Stimulated activated effector memory CD8-positive, alpha-beta T cell treated with anti-CD3 and anti-CD28 coated beads, Interleukin-12 subunit alpha, Interleukin-12 subunit beta, amount 100 ng/mL, for 72 hours (primary cell): ENCODE data around the gene RNPEPL1.
A peak's percentile ranks its signal among the peaks of the same experiment; 100 is the strongest.
"Not testable (repeated sequence)": the region's sequence is repeated elsewhere in the genome, so short reads cannot be mapped to it uniquely, and the experiment has no call there.

ENCODE experiments used
- ATAC-seq: fragments of 150-1000 bp; cut with Tn5 transposase; 2 replicates; pipeline ENCODE4 v1.10.0; 2021
- DNase-seq, 2 donors: peaks; one replicate each; pipeline ENCODE4 v3.0.0; 2021 to 2022; ENCODE audit warnings: low spot score in 2 of 2
- H3K27ac Mint-ChIP-seq: one replicate; pipeline ENCODE4 v1.8.0; 2022; ENCODE audit warnings: mild to moderate bottlenecking, mixed read lengths
- H3K36me3 Mint-ChIP-seq: one replicate; pipeline ENCODE4 v1.8.0; 2022; ENCODE audit warnings: mild to moderate bottlenecking, mixed read lengths
- H3K4me1 Mint-ChIP-seq: one replicate; pipeline ENCODE4 v1.8.0; 2022; ENCODE audit warnings: mixed read lengths
- H3K4me3 Mint-ChIP-seq: one replicate; pipeline ENCODE4 v1.8.0; 2022; ENCODE audit warnings: mild to moderate bottlenecking, mixed read lengths
- H3K9me3 Mint-ChIP-seq: one replicate; pipeline ENCODE4 v1.8.0; 2022; ENCODE audit warnings: mixed read lengths

RNPEPL1 gene

GRCh38 chr2:240529344-240529999, 38.8 kb upstream of the RNPEPL1 start:
- ATAC-seq (no peak), DNase-seq (no peak)
- Mint-ChIP-seq H3K4me1 (peaks cover 29% of the 10 kb centered on the region), H3K4me3 (no peak overlapping the region), H3K27ac (no peak overlapping the region), H3K9me3 (peaks cover 16% of the 10 kb centered on the region), H3K36me3 (peaks cover 34% of the 10 kb centered on the region)

- Mint-ChIP-seq H3K27ac (no peak overlapping the region), H3K4me1 (peaks cover 25% of the 10 kb centered on the region), H3K36me3 (peaks cover 29% of the 10 kb centered on the region), H3K4me3 (no peak overlapping the region), H3K9me3 (peaks cover 16% of the 10 kb centered on the region)
- DNase-seq (no peak), ATAC-seq (no peak)
Measured at GRCh38 chr2:240530181-240530580, 38.1 kb upstream of the RNPEPL1 start.

GRCh38 chr2:240531038-240531437, 37.2 kb upstream of the RNPEPL1 start:
- Mint-ChIP-seq H3K4me1 (peaks cover 24% of the 10 kb centered on the region), H3K9me3 (peaks cover 16% of the 10 kb centered on the region), H3K36me3 (peaks cover 29% of the 10 kb centered on the region), H3K4me3 (no peak overlapping the region), H3K27ac (no peak overlapping the region)
- no peak for DNase-seq
- no peak for ATAC-seq

- DNase-seq (no peak), ATAC-seq (no peak)
- Mint-ChIP-seq H3K4me1 (peaks cover 27% of the 10 kb centered on the region), H3K9me3 (peaks cover 14% of the 10 kb centered on the region), H3K27ac (no peak overlapping the region), H3K36me3 (peaks cover 39% of the 10 kb centered on the region), H3K4me3 (no peak overlapping the region)
Measured at GRCh38 chr2:240532031-240532775, 36.1 kb upstream of the RNPEPL1 start.

- H3K36me3 Mint-ChIP-seq, result peaks cover 63% of the 10 kb centered on the region
- no peak overlapping the region for H3K27ac Mint-ChIP-seq
- H3K4me1 Mint-ChIP-seq, result peaks cover 18% of the 10 kb centered on the region
- no peak for DNase-seq
- no peaks in the 10 kb centered on the region for H3K9me3 Mint-ChIP-seq
- no peak for ATAC-seq
- H3K4me3 Mint-ChIP-seq, result no peak overlapping the region
Measured at GRCh38 chr2:240538031-240538780, 30.1 kb upstream of the RNPEPL1 start.

- Mint-ChIP-seq H3K36me3 (peaks cover 60% of the 10 kb centered on the region), H3K4me1 (peaks cover 18% of the 10 kb centered on the region)
- H3K9me3 Mint-ChIP-seq, ATAC-seq, H3K4me3 Mint-ChIP-seq, DNase-seq, H3K27ac Mint-ChIP-seq: not testable (repeated sequence)
Measured at GRCh38 chr2:240539101-240539500, 29.2 kb upstream of the RNPEPL1 start.

GRCh38 chr2:240539906-240540305, 28.4 kb upstream of the RNPEPL1 start:
- Mint-ChIP-seq H3K36me3 (peaks cover 61% of the 10 kb centered on the region), H3K4me3 (no peak overlapping the region)

GRCh38 chr2:240551288-240551687, 17.0 kb upstream of the RNPEPL1 start:
- no peak overlapping the region for H3K4me3 Mint-ChIP-seq
- ATAC-seq (no peak), DNase-seq (no peak)
- peaks cover 36% of the 10 kb centered on the region for H3K36me3 Mint-ChIP-seq
- peaks cover 7% of the 10 kb centered on the region for H3K4me1 Mint-ChIP-seq
- H3K27ac Mint-ChIP-seq, result peak overlapping the region; percentile 18
- no peaks in the 10 kb centered on the region for H3K9me3 Mint-ChIP-seq

More at GRCh38 chr2:240539906-240540305, 28.4 kb upstream of the RNPEPL1 start:
- no peak for ATAC-seq
- H3K9me3 Mint-ChIP-seq, result no peaks in the 10 kb centered on the region
- H3K27ac Mint-ChIP-seq, result peak overlapping the region; percentile 47
- H3K4me1 Mint-ChIP-seq, result peaks cover 18% of the 10 kb centered on the region
- no peak for DNase-seq

GRCh38 chr2:240551811-240552210, 16.5 kb upstream of the RNPEPL1 start:
- Mint-ChIP-seq H3K9me3 (no peaks in the 10 kb centered on the region), H3K4me3 (no peak overlapping the region), H3K27ac (peak overlapping the region; percentile 18), H3K4me1 (peaks cover 12% of the 10 kb centered on the region), H3K36me3 (peaks cover 41% of the 10 kb centered on the region)
- ATAC-seq, result no peak
- DNase-seq, result no peak

- no peak overlapping the region for H3K4me3 Mint-ChIP-seq
- ATAC-seq, result no peak
- H3K36me3 Mint-ChIP-seq, result peaks cover 54% of the 10 kb centered on the region
- H3K9me3 Mint-ChIP-seq, result no peaks in the 10 kb centered on the region
- H3K4me1 Mint-ChIP-seq, result peaks cover 25% of the 10 kb centered on the region
- no peak for DNase-seq
- peak overlapping the region; percentile 67 for H3K27ac Mint-ChIP-seq
Measured at GRCh38 chr2:240553956-240554480, 14.3 kb upstream of the RNPEPL1 start.

- no peak for ATAC-seq
- Mint-ChIP-seq H3K36me3 (peaks cover 61% of the 10 kb centered on the region), H3K4me3 (no peak overlapping the region), H3K9me3 (no peaks in the 10 kb centered on the region), H3K27ac (peak overlapping the region; percentile 67), H3K4me1 (peaks cover 34% of the 10 kb centered on the region)
- no peak for DNase-seq
Measured at GRCh38 chr2:240554767-240555493, 13.4 kb upstream of the RNPEPL1 start.

- Mint-ChIP-seq H3K4me3 (no peak overlapping the region), H3K27ac (peak overlapping the region; percentile 67), H3K36me3 (peaks cover 56% of the 10 kb centered on the region), H3K9me3 (no peaks in the 10 kb centered on the region), H3K4me1 (peaks cover 35% of the 10 kb centered on the region)
- no peak for ATAC-seq
- DNase-seq, result no peak
Measured at GRCh38 chr2:240555541-240556250, 12.6 kb upstream of the RNPEPL1 start.

- Mint-ChIP-seq H3K36me3 (peaks cover 56% of the 10 kb centered on the region), H3K4me3 (peak overlapping the region; percentile 36), H3K27ac (peak overlapping the region; percentile 78), H3K9me3 (no peaks in the 10 kb centered on the region), H3K4me1 (peaks cover 41% of the 10 kb centered on the region)
- DNase-seq, result no peak
- no peak for ATAC-seq
Measured at GRCh38 chr2:240556553-240557100, 11.7 kb upstream of the RNPEPL1 start.

- Mint-ChIP-seq H3K9me3 (no peaks in the 10 kb centered on the region), H3K4me1 (peaks cover 42% of the 10 kb centered on the region), H3K36me3 (peaks cover 56% of the 10 kb centered on the region), H3K4me3 (peak overlapping the region; percentile 95), H3K27ac (no peak overlapping the region)
- DNase-seq (no peak), ATAC-seq (no peak)
Measured at GRCh38 chr2:240557101-240557751, 11.1 kb upstream of the RNPEPL1 start.
